Measurements from ENCODE around the gene MSL2.

- no peak for TF ChIP-seq ESRRA (CRISPR knock-in tag; IDR thresholded peaks at IDR 0.05; ENCODE audit: borderline replicate concordance)
- no peak for TF ChIP-seq CTCF (IDR thresholded peaks at IDR 0.05)
- no peak for TF ChIP-seq USF1 (CRISPR knock-in tag; IDR thresholded peaks at IDR 0.05)
- TF ChIP-seq TCF7 (CRISPR knock-in tag; IDR thresholded peaks at IDR 0.05; ENCODE audit: low read depth): no peak
- no peak for TF ChIP-seq CREB1 (CRISPR knock-in tag; IDR thresholded peaks at IDR 0.05)
- no peak for TF ChIP-seq SP1 (CRISPR knock-in tag; conservative IDR thresholded peaks at IDR 0.05)
- no peak for TF ChIP-seq E2F5 (CRISPR knock-in tag; IDR thresholded peaks at IDR 0.05)
- TF ChIP-seq NR1H2 (CRISPR knock-in tag; IDR thresholded peaks at IDR 0.05): no peak
- no peak for TF ChIP-seq USF2 (CRISPR knock-in tag; IDR thresholded peaks at IDR 0.05)
- no peak for TF ChIP-seq ZNF232 (CRISPR knock-in tag; IDR thresholded peaks at IDR 0.05)
- TF ChIP-seq FOXJ3 (CRISPR knock-in tag; IDR thresholded peaks at IDR 0.05; ENCODE audit: borderline replicate concordance): no peak
- TF ChIP-seq ZMAT4 (CRISPR knock-in tag; IDR thresholded peaks at IDR 0.05): no peak
- no peak for TF ChIP-seq ZBTB21 (CRISPR knock-in tag; IDR thresholded peaks at IDR 0.05; ENCODE audit: borderline replicate concordance)
- TF ChIP-seq MAX (CRISPR knock-in tag; IDR thresholded peaks at IDR 0.05): no peak
These were observed 40.0 kb upstream of the MSL2 start for GRCh38 chr3:136236109-136236508.

Data from WTC11 (cell line).